Measurements from ENCODE around the gene MUC5B.
"Not testable (repeated sequence)": the region's sequence is repeated elsewhere in the genome, so short reads cannot be mapped to it uniquely, and the experiment has no call there.

Gene MUC5B

DNA sequence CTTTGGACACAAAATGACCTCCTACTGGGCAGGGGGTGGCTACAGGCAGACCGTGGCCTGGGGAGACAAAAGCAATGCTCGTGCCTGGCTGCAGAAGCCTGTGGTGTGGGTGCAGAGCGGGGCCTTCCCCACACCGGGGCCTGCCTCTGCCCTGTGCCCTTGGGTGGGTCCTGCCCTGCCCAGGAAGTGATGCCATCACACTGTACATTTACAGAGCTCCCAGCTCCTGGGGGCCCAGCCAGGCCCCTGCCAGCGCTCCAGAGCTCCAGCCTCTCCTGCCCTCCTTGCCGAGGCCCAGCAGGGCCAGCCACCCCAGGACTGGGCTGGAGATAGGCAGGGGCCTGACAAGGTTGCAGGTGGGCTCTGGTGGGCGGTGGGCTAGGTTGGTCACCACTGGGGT lies 40.1 kb downstream of the MUC5B start:
- in situ Hi-C loops (cut with HindIII; ENCODE audit: low sequenced_read_pairs): no loop called here
- TF ChIP-seq CTCF (IDR thresholded peaks at IDR 0.05; ENCODE audit: low read depth, low read length): no peak
- H3K4me3 ChIP-seq (ENCODE audit: low read depth, low read length): peak overlapping the region; percentile 39
- DNase-seq (ENCODE audit: low read depth, low spot score): no peak

DNA sequence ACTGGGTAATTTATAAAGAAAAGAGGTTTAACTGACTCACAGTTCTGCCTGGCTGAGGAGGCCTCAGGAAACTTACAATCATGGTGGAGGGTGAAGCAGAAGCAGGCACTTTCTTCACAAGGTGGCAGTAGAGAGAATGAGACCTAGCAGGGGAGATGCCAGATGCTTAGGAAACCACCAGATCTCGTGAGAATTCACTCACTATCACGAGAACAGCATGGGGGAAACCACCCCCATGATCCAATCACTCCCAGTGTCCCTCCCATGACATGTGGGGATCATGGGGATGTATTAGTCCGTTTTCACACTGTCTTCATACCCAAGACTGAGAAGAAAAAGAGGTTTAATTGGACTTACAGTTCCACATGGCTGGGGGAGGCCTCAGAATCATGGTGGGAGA lies 41.6 kb downstream of the MUC5B start:
- peak; percentile 47 for TF ChIP-seq CTCF (IDR thresholded peaks at IDR 0.05; ENCODE audit: low read depth, low read length)
- H3K4me3 ChIP-seq (ENCODE audit: low read depth, low read length); in situ Hi-C loops (cut with HindIII; ENCODE audit: low sequenced_read_pairs): not testable (repeated sequence)
- peak; percentile 73 for DNase-seq (ENCODE audit: low read depth, low spot score)

DNA sequence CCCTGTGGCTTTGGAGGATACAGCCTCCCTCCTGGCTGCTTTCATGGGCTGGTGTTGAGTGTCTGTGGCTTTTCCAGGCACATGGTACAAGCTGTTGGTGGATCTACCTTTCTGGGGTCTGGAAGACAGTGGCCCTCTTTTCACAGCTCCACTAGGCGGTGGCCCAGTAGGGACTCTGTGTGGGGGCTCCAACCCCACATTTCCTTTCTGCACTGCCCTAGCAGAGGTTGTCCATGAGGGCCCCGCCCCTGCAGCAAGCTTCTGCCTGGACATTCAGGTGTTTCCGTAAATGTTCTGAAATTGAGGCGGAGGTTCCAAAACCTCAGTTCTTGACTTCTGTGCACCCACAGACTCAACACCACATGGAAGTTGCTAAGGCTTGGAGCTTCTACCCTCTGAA lies 42.6 kb downstream of the MUC5B start:
- not testable (repeated sequence) for DNase-seq (ENCODE audit: low read depth, low spot score)

DNA sequence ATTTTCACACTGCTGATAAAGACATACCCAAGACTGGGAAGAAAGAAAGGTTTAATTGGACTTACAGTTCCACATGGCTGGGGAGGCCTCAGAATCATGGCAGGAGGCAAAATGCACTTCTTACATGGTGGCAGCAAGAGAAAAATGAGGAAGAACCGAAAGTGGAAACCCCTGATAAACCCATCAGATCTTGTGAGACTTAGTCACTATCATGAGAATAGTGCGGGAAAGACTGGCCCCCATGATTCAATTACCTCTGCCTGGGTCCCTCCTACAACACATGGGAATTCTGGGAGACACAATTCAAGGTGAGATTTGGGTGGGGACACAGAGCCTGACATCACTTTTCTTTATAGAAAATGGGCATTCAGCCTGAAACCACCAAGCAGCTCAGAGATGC lies 44.1 kb downstream of the MUC5B start:
- DNase-seq (ENCODE audit: low read depth, low spot score); H3K4me3 ChIP-seq (ENCODE audit: low read depth, low read length); in situ Hi-C loops (cut with HindIII; ENCODE audit: low sequenced_read_pairs): not testable (repeated sequence)

More for the DNA sequence above, 42.6 kb downstream of the MUC5B start:
- H3K4me3 ChIP-seq (ENCODE audit: low read depth, low read length); in situ Hi-C loops (cut with HindIII; ENCODE audit: low sequenced_read_pairs): not testable (repeated sequence)

- no peak for DNase-seq (ENCODE audit: low read depth, low spot score)
- TF ChIP-seq CTCF (IDR thresholded peaks at IDR 0.05; ENCODE audit: low read depth, low read length): no peak
- H3K4me3 ChIP-seq (ENCODE audit: low read depth, low read length): no peak overlapping the region
- in situ Hi-C loops (cut with HindIII; ENCODE audit: low sequenced_read_pairs): no loop called here
Measured at GRCh38 chr11:1267441-1268100, 44.7 kb downstream of the MUC5B start.

GRCh38 chr11:1269957-1270356 lies 47.1 kb downstream of the MUC5B start:
- no peak overlapping the region for H3K4me3 ChIP-seq (ENCODE audit: low read depth, low read length)
- TF ChIP-seq CTCF (IDR thresholded peaks at IDR 0.05; ENCODE audit: low read depth, low read length): no peak
- in situ Hi-C loops (cut with HindIII; ENCODE audit: low sequenced_read_pairs): no loop called here
- no peak for DNase-seq (ENCODE audit: low read depth, low spot score)

- in situ Hi-C loops (cut with HindIII; ENCODE audit: low sequenced_read_pairs): no loop called here
- no peak for TF ChIP-seq CTCF (IDR thresholded peaks at IDR 0.05; ENCODE audit: low read depth, low read length)
Measured at GRCh38 chr11:1270476-1270875, 47.6 kb downstream of the MUC5B start.

GRCh38 chr11:1271002-1271401 lies 48.1 kb downstream of the MUC5B start:
- no peak overlapping the region for H3K4me3 ChIP-seq (ENCODE audit: low read depth, low read length)
- in situ Hi-C loops (cut with HindIII; ENCODE audit: low sequenced_read_pairs): no loop called here
- peak; percentile 68 for DNase-seq (ENCODE audit: low read depth, low spot score)
- no peak for TF ChIP-seq CTCF (IDR thresholded peaks at IDR 0.05; ENCODE audit: low read depth, low read length)

More at GRCh38 chr11:1270476-1270875, 47.6 kb downstream of the MUC5B start:
- H3K4me3 ChIP-seq (ENCODE audit: low read depth, low read length): no peak overlapping the region
- DNase-seq (ENCODE audit: low read depth, low spot score): no peak
